ENCODE results near the gene GDI2.
A peak's percentile ranks its signal among the peaks of the same experiment; 100 is the strongest.
"Not testable (repeated sequence)": the region's sequence is repeated elsewhere in the genome, so short reads cannot be mapped to it uniquely, and the experiment has no call there.

Gene GDI2

GRCh38 chr10:5783300-5783699, 29.9 kb downstream of the GDI2 start:
- no peak overlapping the region for H3K27ac ChIP-seq (ENCODE audit: low read length)
- H3K9ac ChIP-seq (ENCODE audit: low read length in 2 of 2) = no peak overlapping the region
- peaks cover 11 to 27% of the 10 kb centered on the region in 2 donors for H3K36me3 ChIP-seq (ENCODE audit: control insufficient read depth in 2 of 2, insufficient read depth in 2 of 2, low read length in 2 of 2)
- H3K4me3 ChIP-seq (ENCODE audit: low read length in 2 of 2) = no peak overlapping the region
- no peaks in the 10 kb centered on the region for H3K27me3 ChIP-seq (ENCODE audit: control insufficient read depth in 1 of 2, insufficient read depth in 2 of 2, low read length in 2 of 2)
- H3K4me1 ChIP-seq (ENCODE audit: control insufficient read depth, insufficient read depth, low read length) = no peaks in the 10 kb centered on the region
- no peaks in the 10 kb centered on the region for H3K9me3 ChIP-seq (ENCODE audit: control insufficient read depth in 2 of 2, low read length in 2 of 2)

GRCh38 chr10:5782174-5782573, 31.1 kb downstream of the GDI2 start:
- Histone ChIP-seq H3K4me3 (ENCODE audit: low read length in 2 of 2) (no peak overlapping the region), H3K36me3 (ENCODE audit: control insufficient read depth in 2 of 2, insufficient read depth in 2 of 2, low read length in 2 of 2) (peaks cover 11 to 24% of the 10 kb centered on the region in 2 donors), H3K9ac (ENCODE audit: low read length in 2 of 2) (no peak overlapping the region), H3K27ac (ENCODE audit: low read length) (no peak overlapping the region), H3K9me3 (ENCODE audit: control insufficient read depth in 2 of 2, low read length in 2 of 2) (no peaks in the 10 kb centered on the region), H3K27me3 (ENCODE audit: control insufficient read depth in 1 of 2, insufficient read depth in 2 of 2, low read length in 2 of 2) (no peaks in the 10 kb centered on the region), H3K4me1 (ENCODE audit: control insufficient read depth, insufficient read depth, low read length) (no peaks in the 10 kb centered on the region)

- Histone ChIP-seq H3K27ac (ENCODE audit: low read length) (no peak overlapping the region), H3K36me3 (ENCODE audit: control insufficient read depth in 2 of 2, insufficient read depth in 2 of 2, low read length in 2 of 2) (peaks cover 6 to 15% of the 10 kb centered on the region in 2 donors)
Observed at GRCh38 chr10:5779730-5780129, 33.5 kb downstream of the GDI2 start.

GRCh38 chr10:5777758-5778157, 35.5 kb downstream of the GDI2 start:
- H3K9me3 ChIP-seq (ENCODE audit: control insufficient read depth in 2 of 2, low read length in 2 of 2); H3K27ac ChIP-seq (ENCODE audit: low read length); H3K9ac ChIP-seq (ENCODE audit: low read length in 2 of 2); H3K27me3 ChIP-seq (ENCODE audit: control insufficient read depth in 1 of 2, insufficient read depth in 2 of 2, low read length in 2 of 2); H3K4me3 ChIP-seq (ENCODE audit: low read length in 2 of 2); H3K36me3 ChIP-seq (ENCODE audit: control insufficient read depth in 2 of 2, insufficient read depth in 2 of 2, low read length in 2 of 2): not testable (repeated sequence)
- peaks cover 17% of the 10 kb centered on the region for H3K4me1 ChIP-seq (ENCODE audit: control insufficient read depth, insufficient read depth, low read length)

More at GRCh38 chr10:5779730-5780129, 33.5 kb downstream of the GDI2 start:
- H3K4me3 ChIP-seq (ENCODE audit: low read length in 2 of 2) = no peak overlapping the region
- H3K4me1 ChIP-seq (ENCODE audit: control insufficient read depth, insufficient read depth, low read length) = peaks cover 15% of the 10 kb centered on the region
- H3K9ac ChIP-seq (ENCODE audit: low read length in 2 of 2) = no peak overlapping the region
- no peaks in the 10 kb centered on the region for H3K27me3 ChIP-seq (ENCODE audit: control insufficient read depth in 1 of 2, insufficient read depth in 2 of 2, low read length in 2 of 2)
- no peaks in the 10 kb centered on the region for H3K9me3 ChIP-seq (ENCODE audit: control insufficient read depth in 2 of 2, low read length in 2 of 2)

- no peak overlapping the region for H3K4me3 ChIP-seq (ENCODE audit: low read length in 2 of 2)
- H3K9ac ChIP-seq (ENCODE audit: low read length in 2 of 2) = peak overlapping the region in 1 of 2 donors; percentile 41
- H3K36me3 ChIP-seq (ENCODE audit: control insufficient read depth in 2 of 2, insufficient read depth in 2 of 2, low read length in 2 of 2) = peaks cover 5% of the 10 kb centered on the region in 2 donors
- H3K9me3 ChIP-seq (ENCODE audit: control insufficient read depth in 2 of 2, low read length in 2 of 2) = no peaks in the 10 kb centered on the region
- H3K27me3 ChIP-seq (ENCODE audit: control insufficient read depth in 1 of 2, insufficient read depth in 2 of 2, low read length in 2 of 2) = no peaks in the 10 kb centered on the region
- H3K27ac ChIP-seq (ENCODE audit: low read length) = no peak overlapping the region
- H3K4me1 ChIP-seq (ENCODE audit: control insufficient read depth, insufficient read depth, low read length) = peaks cover 17% of the 10 kb centered on the region
Observed at GRCh38 chr10:5776881-5777197, 36.4 kb downstream of the GDI2 start.

GRCh38 chr10:5776136-5776880, 36.9 kb downstream of the GDI2 start:
- H3K9ac ChIP-seq (ENCODE audit: low read length in 2 of 2) = peak overlapping the region in 1 of 2 donors; percentile 41
- peaks cover 17% of the 10 kb centered on the region for H3K4me1 ChIP-seq (ENCODE audit: control insufficient read depth, insufficient read depth, low read length)
- H3K9me3 ChIP-seq (ENCODE audit: control insufficient read depth in 2 of 2, low read length in 2 of 2) = no peaks in the 10 kb centered on the region
- peak overlapping the region in 1 of 2 donors; percentile 29 for H3K4me3 ChIP-seq (ENCODE audit: low read length in 2 of 2)
- H3K27me3 ChIP-seq (ENCODE audit: control insufficient read depth in 1 of 2, insufficient read depth in 2 of 2, low read length in 2 of 2) = no peaks in the 10 kb centered on the region
- peaks cover 5 to 6% of the 10 kb centered on the region in 2 donors for H3K36me3 ChIP-seq (ENCODE audit: control insufficient read depth in 2 of 2, insufficient read depth in 2 of 2, low read length in 2 of 2)
- H3K27ac ChIP-seq (ENCODE audit: low read length) = no peak overlapping the region

GRCh38 chr10:5775685-5776084, 37.5 kb downstream of the GDI2 start:
- no peaks in the 10 kb centered on the region for H3K9me3 ChIP-seq (ENCODE audit: control insufficient read depth in 2 of 2, low read length in 2 of 2)
- H3K36me3 ChIP-seq (ENCODE audit: control insufficient read depth in 2 of 2, insufficient read depth in 2 of 2, low read length in 2 of 2) = peaks cover 8% of the 10 kb centered on the region in 2 donors
- peaks cover 17% of the 10 kb centered on the region for H3K4me1 ChIP-seq (ENCODE audit: control insufficient read depth, insufficient read depth, low read length)
- no peak overlapping the region for H3K27ac ChIP-seq (ENCODE audit: low read length)
- H3K9ac ChIP-seq (ENCODE audit: low read length in 2 of 2) = no peak overlapping the region
- H3K27me3 ChIP-seq (ENCODE audit: control insufficient read depth in 1 of 2, insufficient read depth in 2 of 2, low read length in 2 of 2) = no peaks in the 10 kb centered on the region
- peak overlapping the region in 1 of 2 donors; percentile 29 for H3K4me3 ChIP-seq (ENCODE audit: low read length in 2 of 2)

GRCh38 chr10:5774987-5775620, 38.1 kb downstream of the GDI2 start:
- Histone ChIP-seq H3K4me3 (ENCODE audit: low read length in 2 of 2) (no peak overlapping the region), H3K9ac (ENCODE audit: low read length in 2 of 2) (no peak overlapping the region), H3K36me3 (ENCODE audit: control insufficient read depth in 2 of 2, insufficient read depth in 2 of 2, low read length in 2 of 2) (peaks cover 8% of the 10 kb centered on the region in 2 donors), H3K27me3 (ENCODE audit: control insufficient read depth in 1 of 2, insufficient read depth in 2 of 2, low read length in 2 of 2) (no peaks in the 10 kb centered on the region), H3K9me3 (ENCODE audit: control insufficient read depth in 2 of 2, low read length in 2 of 2) (no peaks in the 10 kb centered on the region), H3K27ac (ENCODE audit: low read length) (no peak overlapping the region), H3K4me1 (ENCODE audit: control insufficient read depth, insufficient read depth, low read length) (peaks cover 17% of the 10 kb centered on the region)

- Histone ChIP-seq H3K36me3 (ENCODE audit: control insufficient read depth in 2 of 2, insufficient read depth in 2 of 2, low read length in 2 of 2) (peaks cover 34 to 46% of the 10 kb centered on the region in 2 donors), H3K4me1 (ENCODE audit: control insufficient read depth, insufficient read depth, low read length) (no peaks in the 10 kb centered on the region), H3K9ac (ENCODE audit: low read length in 2 of 2) (no peak overlapping the region), H3K27me3 (ENCODE audit: control insufficient read depth in 1 of 2, insufficient read depth in 2 of 2, low read length in 2 of 2) (no peaks in the 10 kb centered on the region), H3K27ac (ENCODE audit: low read length) (no peak overlapping the region), H3K9me3 (ENCODE audit: control insufficient read depth in 2 of 2, low read length in 2 of 2) (no peaks in the 10 kb centered on the region), H3K4me3 (ENCODE audit: low read length in 2 of 2) (no peak overlapping the region)
Observed at GRCh38 chr10:5766189-5766588, 47.0 kb downstream of the GDI2 start.

- Histone ChIP-seq H3K9ac (ENCODE audit: low read length in 2 of 2) (no peak overlapping the region), H3K27me3 (ENCODE audit: control insufficient read depth in 1 of 2, insufficient read depth in 2 of 2, low read length in 2 of 2) (no peaks in the 10 kb centered on the region), H3K36me3 (ENCODE audit: control insufficient read depth in 2 of 2, insufficient read depth in 2 of 2, low read length in 2 of 2) (peaks cover 33 to 50% of the 10 kb centered on the region in 2 donors), H3K4me3 (ENCODE audit: low read length in 2 of 2) (no peak overlapping the region), H3K9me3 (ENCODE audit: control insufficient read depth in 2 of 2, low read length in 2 of 2) (no peaks in the 10 kb centered on the region), H3K27ac (ENCODE audit: low read length) (no peak overlapping the region), H3K4me1 (ENCODE audit: control insufficient read depth, insufficient read depth, low read length) (no peaks in the 10 kb centered on the region)
Observed at GRCh38 chr10:5765617-5766016, 47.6 kb downstream of the GDI2 start.
